ENCODE measurements around the gene PTPRG.
A peak's percentile ranks its signal among the peaks of the same experiment; 100 is the strongest.
"Not testable (repeated sequence)": the region's sequence is repeated elsewhere in the genome, so short reads cannot be mapped to it uniquely, and the experiment has no call there.

Gene PTPRG

GRCh38 chr3:61697301-61697700, 135.9 kb downstream of the PTPRG start:
- no peaks in the 10 kb centered on the region for H3K9me3 Mint-ChIP-seq
- no peaks in the 10 kb centered on the region for H3K36me3 Mint-ChIP-seq
- H3K4me3 Mint-ChIP-seq = no peak overlapping the region
- CTCF ChIA-PET = no interaction called here
- no peaks in the 10 kb centered on the region for H3K27me3 Mint-ChIP-seq
- DNase-seq = no peak
- H3K27ac Mint-ChIP-seq = no peak overlapping the region
- no peaks in the 10 kb centered on the region for H3K4me1 Mint-ChIP-seq

GRCh38 chr3:61698278-61699072, 137.1 kb downstream of the PTPRG start:
- H3K4me3 Mint-ChIP-seq, H3K4me1 Mint-ChIP-seq, H3K9me3 Mint-ChIP-seq, H3K36me3 Mint-ChIP-seq, DNase-seq, H3K27me3 Mint-ChIP-seq, CTCF ChIA-PET: not testable (repeated sequence)
- H3K27ac Mint-ChIP-seq = peak overlapping the region; percentile 52

GRCh38 chr3:61699622-61700021, 138.3 kb downstream of the PTPRG start:
- CTCF ChIA-PET = no interaction called here
- Mint-ChIP-seq H3K27me3 (no peaks in the 10 kb centered on the region), H3K9me3 (no peaks in the 10 kb centered on the region), H3K36me3 (no peaks in the 10 kb centered on the region), H3K27ac (no peak overlapping the region), H3K4me3 (no peak overlapping the region), H3K4me1 (no peaks in the 10 kb centered on the region)
- no peak for DNase-seq

- H3K4me1 Mint-ChIP-seq = no peaks in the 10 kb centered on the region
- no peak overlapping the region for H3K27ac Mint-ChIP-seq
- no peak overlapping the region for H3K4me3 Mint-ChIP-seq
- H3K9me3 Mint-ChIP-seq = no peaks in the 10 kb centered on the region
- H3K27me3 Mint-ChIP-seq = no peaks in the 10 kb centered on the region
- H3K36me3 Mint-ChIP-seq = no peaks in the 10 kb centered on the region
- DNase-seq = no peak
- CTCF ChIA-PET = no interaction called here
These were observed 139.6 kb downstream of the PTPRG start for GRCh38 chr3:61701011-61701410.

- Mint-ChIP-seq H3K4me3 (no peak overlapping the region), H3K4me1 (no peaks in the 10 kb centered on the region), H3K27me3 (no peaks in the 10 kb centered on the region), H3K27ac (no peak overlapping the region), H3K9me3 (no peaks in the 10 kb centered on the region), H3K36me3 (no peaks in the 10 kb centered on the region)
- no peak for DNase-seq
- CTCF ChIA-PET = no interaction called here
These were observed 141.1 kb downstream of the PTPRG start for GRCh38 chr3:61702453-61702852.

- Mint-ChIP-seq H3K27me3 (no peaks in the 10 kb centered on the region), H3K27ac (no peak overlapping the region), H3K4me1 (no peaks in the 10 kb centered on the region), H3K36me3 (no peaks in the 10 kb centered on the region), H3K9me3 (no peaks in the 10 kb centered on the region), H3K4me3 (no peak overlapping the region)
- CTCF ChIA-PET = no interaction called here
- DNase-seq = no peak
These were observed 143.4 kb downstream of the PTPRG start for GRCh38 chr3:61704807-61705206.

GRCh38 chr3:61707492-61707891, 146.1 kb downstream of the PTPRG start:
- CTCF ChIA-PET = no interaction called here
- H3K27ac Mint-ChIP-seq = no peak overlapping the region

GRCh38 chr3:61710920-61711319, 149.5 kb downstream of the PTPRG start:
- H3K4me3 Mint-ChIP-seq, H3K27ac Mint-ChIP-seq, H3K27me3 Mint-ChIP-seq, H3K36me3 Mint-ChIP-seq, H3K4me1 Mint-ChIP-seq, CTCF ChIA-PET, DNase-seq, H3K9me3 Mint-ChIP-seq: not testable (repeated sequence)

More at GRCh38 chr3:61707492-61707891, 146.1 kb downstream of the PTPRG start:
- Mint-ChIP-seq H3K9me3 (peaks cover 3% of the 10 kb centered on the region), H3K4me1 (no peaks in the 10 kb centered on the region), H3K4me3 (no peak overlapping the region), H3K36me3 (no peaks in the 10 kb centered on the region), H3K27me3 (no peaks in the 10 kb centered on the region)
- no peak for DNase-seq

DNA sequence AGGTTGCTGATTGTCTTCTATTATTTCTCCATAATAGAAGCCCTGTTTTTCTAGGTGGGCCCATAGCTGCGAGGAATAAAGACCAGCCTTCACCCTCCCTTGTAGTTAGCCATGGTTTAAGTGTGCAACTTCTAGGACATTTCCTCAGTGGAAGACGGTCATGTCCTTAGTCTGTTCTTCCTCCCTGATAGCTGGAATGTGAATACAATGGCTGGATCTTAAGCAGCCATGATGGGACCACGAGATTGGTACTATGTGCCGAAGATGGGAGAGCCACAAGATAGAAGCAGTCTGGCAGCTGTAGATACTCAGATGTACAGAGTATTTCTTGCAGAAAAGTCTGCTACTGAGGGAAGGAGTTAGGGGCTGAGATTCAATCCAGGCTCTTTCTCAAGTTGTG, 152.9 kb downstream of the PTPRG start:
- no peak for DNase-seq
- Mint-ChIP-seq H3K9me3 (peaks cover 5% of the 10 kb centered on the region), H3K4me3 (no peak overlapping the region), H3K4me1 (no peaks in the 10 kb centered on the region), H3K27ac (no peak overlapping the region), H3K27me3 (no peaks in the 10 kb centered on the region), H3K36me3 (no peaks in the 10 kb centered on the region)
- CTCF ChIA-PET = no interaction called here

DNA sequence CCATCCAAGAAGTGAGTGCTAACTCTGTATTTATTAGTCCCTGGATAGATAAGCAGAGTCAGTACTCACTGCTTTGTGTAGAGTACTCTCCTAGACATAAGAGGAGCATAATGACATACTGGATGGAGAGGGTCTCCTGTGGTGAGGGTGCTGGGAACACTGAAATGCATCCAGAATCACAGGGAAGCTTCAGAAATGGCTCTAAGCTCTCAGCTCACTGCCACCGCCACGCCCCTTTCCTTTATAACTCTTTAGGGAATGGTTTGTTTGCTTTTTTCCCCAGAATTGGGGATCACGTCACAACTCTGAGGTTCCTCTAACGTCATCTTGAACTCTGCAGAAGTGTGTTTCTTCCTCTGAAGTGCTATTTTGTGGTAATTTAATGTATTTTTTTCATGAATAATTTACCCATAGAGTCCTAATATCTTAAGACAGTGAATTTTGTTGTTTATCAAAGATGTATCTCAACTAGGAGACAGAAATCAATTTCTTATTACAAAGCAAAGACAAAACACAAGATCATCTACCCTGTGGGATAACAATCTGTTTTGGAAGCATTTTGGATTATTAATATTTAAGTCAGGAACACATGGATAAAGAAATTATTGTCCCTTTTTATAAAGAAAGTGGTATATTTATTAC, 154.6 kb downstream of the PTPRG start:
- Mint-ChIP-seq H3K27ac (no peak overlapping the region), H3K36me3 (no peaks in the 10 kb centered on the region), H3K4me1 (no peaks in the 10 kb centered on the region), H3K27me3 (no peaks in the 10 kb centered on the region), H3K4me3 (no peak overlapping the region), H3K9me3 (peaks cover 5% of the 10 kb centered on the region)
- no peak for DNase-seq
- CTCF ChIA-PET = no interaction called here

- CTCF ChIA-PET, H3K9me3 Mint-ChIP-seq, H3K4me1 Mint-ChIP-seq, H3K36me3 Mint-ChIP-seq, H3K27me3 Mint-ChIP-seq, H3K27ac Mint-ChIP-seq, DNase-seq, H3K4me3 Mint-ChIP-seq: not testable (repeated sequence)
These were observed 155.3 kb downstream of the PTPRG start for GRCh38 chr3:61716693-61717092.

DNA sequence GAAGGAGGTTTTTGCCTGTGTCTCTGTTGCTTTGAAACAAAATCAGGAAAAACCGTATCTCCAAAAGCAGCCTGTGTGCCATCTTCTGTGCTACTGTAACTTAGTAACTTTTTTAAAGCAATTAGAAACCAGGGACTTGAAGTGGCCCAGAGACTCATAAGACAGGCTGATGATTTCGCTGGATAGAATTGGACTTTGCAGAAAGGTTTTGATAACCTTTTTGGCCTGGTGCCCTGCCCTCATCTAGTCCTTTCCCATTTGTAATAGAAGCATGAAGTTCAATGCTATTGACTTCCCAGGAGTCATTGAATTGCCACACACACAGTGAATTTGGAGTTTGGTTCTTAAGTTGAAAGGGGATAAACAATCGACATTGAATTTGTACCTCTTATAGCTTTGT, 157.2 kb downstream of the PTPRG start:
- Mint-ChIP-seq H3K36me3 (no peaks in the 10 kb centered on the region), H3K4me3 (no peak overlapping the region), H3K4me1 (no peaks in the 10 kb centered on the region), H3K27ac (no peak overlapping the region), H3K27me3 (no peaks in the 10 kb centered on the region), H3K9me3 (no peaks in the 10 kb centered on the region)
- CTCF ChIA-PET = no interaction called here
- no peak for DNase-seq

GRCh38 chr3:61719278-61719977, 158.1 kb downstream of the PTPRG start:
- H3K36me3 Mint-ChIP-seq = no peaks in the 10 kb centered on the region
- H3K9me3 Mint-ChIP-seq = no peaks in the 10 kb centered on the region
- H3K27me3 Mint-ChIP-seq = no peaks in the 10 kb centered on the region
- CTCF ChIA-PET = no interaction called here
- no peaks in the 10 kb centered on the region for H3K4me1 Mint-ChIP-seq
- no peak overlapping the region for H3K27ac Mint-ChIP-seq
- H3K4me3 Mint-ChIP-seq = no peak overlapping the region
- no peak for DNase-seq

DNA sequence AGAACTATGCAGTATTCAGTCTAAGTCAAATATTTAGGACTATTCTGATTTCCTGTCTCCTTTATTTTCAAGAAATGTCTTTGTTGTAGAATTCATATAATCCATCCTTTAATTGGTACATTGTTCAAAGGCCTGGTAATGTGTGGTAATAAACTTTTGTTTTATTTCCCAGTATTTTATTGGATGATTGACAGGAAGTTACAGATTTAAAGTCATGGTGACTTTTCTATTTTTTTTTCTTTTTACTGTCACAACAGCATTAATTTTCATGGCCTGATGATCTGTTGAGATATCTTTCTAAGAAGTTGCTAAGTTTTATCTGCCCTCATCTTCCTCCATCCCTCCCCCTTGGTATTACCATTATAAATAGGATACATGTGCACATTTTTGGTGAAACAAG, 161.7 kb downstream of the PTPRG start:
- CTCF ChIA-PET = no interaction called here
- no peaks in the 10 kb centered on the region for H3K9me3 Mint-ChIP-seq
- H3K4me1 Mint-ChIP-seq = no peaks in the 10 kb centered on the region
- no peaks in the 10 kb centered on the region for H3K36me3 Mint-ChIP-seq
- H3K27me3 Mint-ChIP-seq = no peaks in the 10 kb centered on the region
- H3K4me3 Mint-ChIP-seq = no peak overlapping the region
- DNase-seq = no peak
- H3K27ac Mint-ChIP-seq = no peak overlapping the region

DNA sequence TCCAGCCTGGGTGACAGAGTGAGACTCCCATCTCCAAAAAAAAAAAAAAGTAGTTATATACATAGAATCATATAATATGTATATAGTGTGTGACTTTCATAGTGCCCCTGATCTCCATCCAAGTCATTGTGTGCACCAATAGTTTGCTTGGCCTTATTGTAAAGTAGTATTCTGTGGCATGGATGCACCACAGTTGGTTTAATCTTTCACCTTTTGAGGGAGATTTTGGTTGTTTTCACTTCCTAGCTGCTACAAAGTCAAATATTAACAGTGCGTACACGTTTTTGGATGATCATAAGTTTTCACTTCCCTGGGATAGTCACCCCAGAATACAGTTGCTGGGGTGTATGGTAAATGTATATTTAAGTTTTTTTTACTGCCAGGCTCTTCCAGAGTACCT, 162.8 kb downstream of the PTPRG start:
- Mint-ChIP-seq H3K4me1 (no peaks in the 10 kb centered on the region), H3K36me3 (no peaks in the 10 kb centered on the region), H3K9me3 (no peaks in the 10 kb centered on the region), H3K27ac (no peak overlapping the region), H3K27me3 (no peaks in the 10 kb centered on the region), H3K4me3 (no peak overlapping the region)
- CTCF ChIA-PET = no interaction called here
- no peak for DNase-seq
